ENCODE data around the gene LHX2.

GRCh38 chr9:124032247-124032646, 20.7 kb downstream of the LHX2 start:
- no peak for TF ChIP-seq CTCF (IDR thresholded peaks at IDR 0.05)
- TF ChIP-seq POLR2A (IDR thresholded peaks at IDR 0.05) = no peak
